SK-N-SH (cell line): ENCODE measurements around the gene PODNL1. TPM values are rescaled to one million over a fixed set of nuclear protein-coding genes. Genes with fewer than 3 reads are reported as not detected.

ENCODE experiments used
- CTCF ChIA-PET: fragments of 300-600, 350-600 bp; formaldehyde crosslinking; extraction: SDS; loops from one replicate; lab custom pipeline; 2021; lab: Yijun Ruan, JAX
- POLR2A ChIA-PET: fragments of 350-600 bp; sonication (Branson Sonifier 250); formaldehyde crosslinking; extraction: SDS; loops from one replicate; lab custom pipeline; 2020; ENCODE audit warnings: antibody characterized with exemption, inconsistent platforms; lab: Yijun Ruan, JAX
- DNase-seq: peaks from one replicate; pipeline ENCODE4 v3.0.0; 2012
- H2AFZ ChIP-seq: fragments of 200-600 bp; sonication (generic); 2 replicates; pipeline ENCODE4 v1.8.1; 2016; ENCODE audit warnings: antibody characterized with exemption, mild to moderate bottlenecking, low read depth
- H3F3A ChIP-seq: fragments of 200-600 bp; sonication (generic); replicated peaks from 2 replicates; pipeline ENCODE3; 2016; ENCODE audit warnings: antibody characterized with exemption, mild to moderate bottlenecking; ENCODE audit not compliant: insufficient read depth
- H3K27ac ChIP-seq, 2 experiments: fragments of 200-500 bp in 1 of 2; fragments of 200-600 bp in 1 of 2; sonication (Bioruptor generic) in 1 of 2; sonication (generic), shearing (Covaris generic) in 1 of 2; 2 replicates each; pipeline versions ENCODE4 v1.5.1 to v1.6.1; 2014 to 2016; ENCODE audit warnings: low read depth in 2 of 2, inconsistent platforms in 1 of 2, low read length in 1 of 2, mild to moderate bottlenecking in 1 of 2, mixed read lengths in 1 of 2
- H3K27me3 ChIP-seq: fragments of 200-600 bp; sonication (generic), shearing (Covaris generic); 2 replicates; pipeline ENCODE4 v1.6.1; 2016; ENCODE audit warnings: mixed run types; ENCODE audit not compliant: insufficient read depth
- H3K36me3 ChIP-seq, 2 experiments: fragments of 200-500 bp in 1 of 2; fragments of 200-600 bp in 1 of 2; sonication (Bioruptor generic) in 1 of 2; sonication (generic) in 1 of 2; replicated peaks in 1 of 2; 2 replicates each; pipeline versions ENCODE3 to v1.5.1; 2014 to 2016; ENCODE audit warnings: low read length in 1 of 2, mild to moderate bottlenecking in 1 of 2; ENCODE audit not compliant: insufficient read depth in 2 of 2, control insufficient read depth in 1 of 2
- H3K4me1 ChIP-seq, 2 experiments: fragments of 200-500 bp in 1 of 2; fragments of 200-600 bp in 1 of 2; sonication (Bioruptor generic) in 1 of 2; sonication (generic), shearing (Covaris generic) in 1 of 2; 2 replicates each; pipeline versions ENCODE4 v1.5.1 to v1.6.1; 2014 to 2016; ENCODE audit warnings: low read depth in 1 of 2, low read length in 1 of 2, mixed run types in 1 of 2; ENCODE audit not compliant: insufficient read depth in 2 of 2, control insufficient read depth in 1 of 2
- H3K4me2 ChIP-seq: fragments of 200-600 bp; sonication (generic), shearing (Covaris generic); 2 replicates; pipeline ENCODE4 v1.6.1; 2017; ENCODE audit warnings: mixed run types
- H3K4me3 ChIP-seq, 2 experiments: fragments of 200-500 bp in 1 of 2; fragments of 200-600 bp in 1 of 2; sonication (Bioruptor generic) in 1 of 2; sonication (generic), shearing (Covaris generic) in 1 of 2; 2 replicates each; pipeline versions ENCODE4 v1.5.1 to v1.8.1; 2014 to 2016; ENCODE audit warnings: low read depth in 2 of 2, inconsistent platforms in 1 of 2, low read length in 1 of 2, mild to moderate bottlenecking in 1 of 2, mixed read lengths in 1 of 2, moderate library complexity in 1 of 2
- H3K79me2 ChIP-seq: fragments of 200-600 bp; sonication (generic); 2 replicates; pipeline ENCODE4 v1.8.1; 2017; ENCODE audit warnings: mild to moderate bottlenecking; ENCODE audit not compliant: insufficient read depth
- H3K9ac ChIP-seq: fragments of 200-600 bp; sonication (generic); 2 replicates; pipeline ENCODE4 v1.6.1; 2017; ENCODE audit warnings: mixed run types
- H3K9me2 ChIP-seq: fragments of 200-600 bp; sonication (generic); 2 replicates; pipeline ENCODE4 v1.6.1; 2017; ENCODE audit warnings: mixed run types
- H3K9me3 ChIP-seq: fragments of 200-600 bp; sonication (generic); 2 replicates; pipeline ENCODE4 v1.6.1; 2017; ENCODE audit warnings: mixed run types, mild to moderate bottlenecking, moderate library complexity
- H4K20me1 ChIP-seq: fragments of 200-600 bp; sonication (generic); 2 replicates; pipeline ENCODE4 v1.6.1; 2017; ENCODE audit warnings: mild to moderate bottlenecking, mixed run types; ENCODE audit not compliant: insufficient read depth
- ELF1 ChIP-seq: IDR thresholded peaks from 2 replicates; pipeline ENCODE4 v1.4.0; 2012
- EZH2phosphoT487 ChIP-seq: fragments of 200-600 bp; sonication (generic); IDR thresholded peaks from 2 replicates; pipeline ENCODE4 v1.6.1; 2017; ENCODE audit warnings: low read depth, mixed run types, mild to moderate bottlenecking, antibody characterized with exemption, moderate library complexity, borderline replicate concordance
- FOXM1 ChIP-seq: IDR thresholded peaks from 2 replicates; pipeline ENCODE4 v1.4.0; 2012; ENCODE audit warnings: low read depth, mild to moderate bottlenecking
- JUND ChIP-seq: IDR thresholded peaks from 2 replicates; pipeline ENCODE4 v1.4.0; 2012
- MXI1 ChIP-seq: IDR thresholded peaks from 2 replicates; pipeline ENCODE4 v1.6.1; 2012; ENCODE audit warnings: mild to moderate bottlenecking, low read depth, low read length, improper control_type of control experiment
- NFIC ChIP-seq: IDR thresholded peaks from 2 replicates; pipeline ENCODE4 v1.4.0; 2012; ENCODE audit warnings: borderline replicate concordance
- NRF1 ChIP-seq: IDR thresholded peaks from 2 replicates; pipeline ENCODE4 v1.6.1; 2012; ENCODE audit warnings: low read depth, mild to moderate bottlenecking, low read length
- PBX3 ChIP-seq: IDR thresholded peaks from 2 replicates; pipeline ENCODE4; 2012
- REST ChIP-seq: IDR thresholded peaks from 2 replicates; pipeline ENCODE4 v1.6.1; 2012; ENCODE audit warnings: mild to moderate bottlenecking, low read depth, low read length, moderate library complexity
- SIN3A ChIP-seq: IDR thresholded peaks from 2 replicates; pipeline ENCODE4 v1.6.1; 2012; ENCODE audit warnings: low read depth, mild to moderate bottlenecking, low read length, moderate library complexity, borderline replicate concordance
- SMC3 ChIP-seq: IDR thresholded peaks from 2 replicates; pipeline ENCODE4 v1.6.1; 2012; ENCODE audit warnings: low read depth, low read length, improper control_type of control experiment
- TAF1 ChIP-seq: IDR thresholded peaks from 2 replicates; pipeline ENCODE4 v1.6.1; 2012; ENCODE audit warnings: low read depth, mild to moderate bottlenecking, low read length, moderate library complexity, borderline replicate concordance
- USF1 ChIP-seq: IDR thresholded peaks from 2 replicates; pipeline ENCODE4 v1.4.0; 2012; ENCODE audit warnings: low read depth, borderline replicate concordance
- WGBS: methylation state at CpG from one replicate; pipeline ENCODE4 v1.1.6; 2017; ENCODE audit warnings: low lambda C conversion rate; 5-methylcytosine and 5-hydroxymethylcytosine counted together
- polyA plus RNA-seq, 3 experiments: library from polyadenylated mRNA; depleted of rRNA; stranded (reverse); fragments of >200 nt; gene quantifications; 2 replicates each; pipeline ENCODE4 v1.2.3, GENCODE V29; 2012

PODNL1 gene
- polyA plus RNA-seq, 1 of the 3 experiments (the other 2 are of a cell fraction): 7.5 TPM

GRCh38 chr19:13946414-13946813 lies 8.2 kb upstream of the PODNL1 start:
- no peak overlapping the region for H3K9ac ChIP-seq
- no peaks in the 10 kb centered on the region for H3K36me3 ChIP-seq
- no peaks in the 10 kb centered on the region; a peak in 1 of 4 replicates for H3K4me1 ChIP-seq
- ChIA-PET CTCF (no interaction called here), POLR2A (no interaction called here)
- no peaks in the 10 kb centered on the region for H3K79me2 ChIP-seq
- H3F3A ChIP-seq: no peaks in the 10 kb centered on the region
- 82% methylated on average over 4 of the region's 4 CpGs for WGBS
- no peaks in the 10 kb centered on the region for H3K9me2 ChIP-seq
- no peaks in the 10 kb centered on the region for H3K9me3 ChIP-seq
- H2AFZ ChIP-seq: no peak overlapping the region
- no peaks in the 10 kb centered on the region for H4K20me1 ChIP-seq
- H3K4me2 ChIP-seq: no peak overlapping the region
- no peak overlapping the region for H3K27ac ChIP-seq
- TF ChIP-seq FOXM1 (no peak), SIN3A (no peak), EZH2phosphoT487 (no peak), NRF1 (no peak), NFIC (no peak), ELF1 (no peak), TAF1 (no peak), SMC3 (no peak), PBX3 (no peak), REST (no peak)
- no peaks in the 10 kb centered on the region for H3K27me3 ChIP-seq
- DNase-seq: no peak
- H3K4me3 ChIP-seq: no peak overlapping the region

GRCh38 chr19:13942023-13942684 lies 3.9 kb upstream of the PODNL1 start:
- Histone ChIP-seq H2AFZ (no peak overlapping the region), H3F3A (no peaks in the 10 kb centered on the region), H3K4me3 (no peak overlapping the region), H3K9ac (no peak overlapping the region), H3K27ac (no peak overlapping the region), H3K79me2 (no peaks in the 10 kb centered on the region), H3K9me3 (no peaks in the 10 kb centered on the region), H3K27me3 (no peaks in the 10 kb centered on the region), H3K4me2 (no peak overlapping the region), H4K20me1 (no peaks in the 10 kb centered on the region), H3K9me2 (no peaks in the 10 kb centered on the region), H3K36me3 (no peaks in the 10 kb centered on the region), H3K4me1 (peaks cover 0 to 15% of the 10 kb centered on the region in 2 experiments; a peak in 1 of 4 replicates)
- CTCF ChIA-PET: interaction anchor here (0.6 to 1.3 kb wide), 3 partner anchors 18 to 90 kb away, joined by 3 read pairs; partner anchors contain the start of gene IL27RA
- DNase-seq: no peak
- TF ChIP-seq USF1: peak; percentile 61; the same call in 1 of the 2 replicates
- no peak for TF ChIP-seq JUND
- no peak for TF ChIP-seq MXI1
- 100% methylated on average over 1 of the region's 1 CpG for WGBS
- POLR2A ChIA-PET: no interaction called here
